SU-DHL-6 (cell line): ENCODE measurements around the gene BICD1.

ENCODE experiments used
- H2AFZ ChIP-seq: fragments of 200-600 bp; sonication (generic); 2 replicates; pipeline ENCODE4 v1.6.1; 2014; ENCODE audit warnings: low read depth, mild to moderate bottlenecking, moderate library complexity, mixed read lengths, antibody characterized with exemption, low read length; ENCODE audit not compliant: severe bottlenecking
- H3F3A ChIP-seq: fragments of 200-600 bp; shearing (Covaris generic); 2 replicates; pipeline ENCODE4 v1.6.0; 2016; ENCODE audit warnings: antibody characterized with exemption, mild to moderate bottlenecking; ENCODE audit not compliant: insufficient read depth
- H3K27ac ChIP-seq: fragments of 200-600 bp; sonication (generic); 2 replicates; pipeline ENCODE4 v1.5.1; 2016; ENCODE audit warnings: low read depth, mild to moderate bottlenecking, low read length, moderate library complexity, mixed read lengths
- H3K27me3 ChIP-seq: fragments of 200-600 bp; sonication (generic), shearing (Covaris generic); 2 replicates; pipeline ENCODE4 v1.6.0; 2014; ENCODE audit warnings: mild to moderate bottlenecking, low read length
- H3K36me3 ChIP-seq: fragments of 200-600 bp; sonication (generic); 2 replicates; pipeline ENCODE4 v1.6.1; 2014; ENCODE audit warnings: mild to moderate bottlenecking, low read length, mixed read lengths
- H3K4me2 ChIP-seq: fragments of 300-600, 200-600 bp; shearing (Covaris generic), sonication (generic); 2 replicates; pipeline ENCODE4 v1.6.0; 2014; ENCODE audit warnings: low read length, low read depth, mild to moderate bottlenecking; ENCODE audit not compliant: poor library complexity, severe bottlenecking
- H3K4me3 ChIP-seq: fragments of 200-600 bp; sonication (generic); 2 replicates; pipeline ENCODE4 v1.5.1; 2014; ENCODE audit warnings: antibody characterized with exemption, low read length, mild to moderate bottlenecking, mixed read lengths; ENCODE audit not compliant: insufficient read depth, poor library complexity, severe bottlenecking
- H3K79me2 ChIP-seq: fragments of 200-600 bp; sonication (generic); 2 replicates; pipeline ENCODE4 v1.6.1; 2014; ENCODE audit warnings: mild to moderate bottlenecking, low read length, moderate library complexity; ENCODE audit not compliant: insufficient read depth
- H3K9ac ChIP-seq: fragments of 200-600 bp; sonication (generic); 2 replicates; pipeline ENCODE4 v1.7.0; 2014; ENCODE audit warnings: mild to moderate bottlenecking, low read length
- H3K9me2 ChIP-seq: fragments of 200-600 bp; sonication (generic); replicated peaks from 2 replicates; pipeline ENCODE4 v1.6.1; 2014; ENCODE audit warnings: low read length; ENCODE audit not compliant: insufficient read depth
- H3K9me3 ChIP-seq: fragments of 200-600 bp; sonication (generic); 2 replicates; pipeline ENCODE4 v1.6.1; 2014; ENCODE audit warnings: low read length, mixed read lengths; ENCODE audit not compliant: insufficient read depth
- H4K20me1 ChIP-seq: fragments of 200-600 bp; sonication (generic); 2 replicates; pipeline ENCODE4 v1.6.1; 2014; ENCODE audit warnings: low read depth, mild to moderate bottlenecking, antibody characterized with exemption, low read length, moderate library complexity, mixed read lengths
- EZH2phosphoT487 ChIP-seq: fragments of 200-600 bp; sonication (generic), shearing (Covaris generic); conservative IDR thresholded peaks from 2 replicates; pipeline ENCODE4 v1.6.1; 2018; ENCODE audit warnings: mild to moderate bottlenecking, antibody characterized with exemption, low read length, moderate library complexity, mixed read lengths
- TF ChIP-seq, protein P1 (sequence below): fragments of 200-600 bp; sonication (generic); IDR thresholded peaks from one replicate; pipeline ENCODE4 v1.5.1; 2017; ENCODE audit warnings: antibody characterized with exemption, mild to moderate bottlenecking, low read length, moderate library complexity; ENCODE audit not compliant: insufficient read depth, poor library complexity, severe bottlenecking

The BICD1 gene

DNA sequence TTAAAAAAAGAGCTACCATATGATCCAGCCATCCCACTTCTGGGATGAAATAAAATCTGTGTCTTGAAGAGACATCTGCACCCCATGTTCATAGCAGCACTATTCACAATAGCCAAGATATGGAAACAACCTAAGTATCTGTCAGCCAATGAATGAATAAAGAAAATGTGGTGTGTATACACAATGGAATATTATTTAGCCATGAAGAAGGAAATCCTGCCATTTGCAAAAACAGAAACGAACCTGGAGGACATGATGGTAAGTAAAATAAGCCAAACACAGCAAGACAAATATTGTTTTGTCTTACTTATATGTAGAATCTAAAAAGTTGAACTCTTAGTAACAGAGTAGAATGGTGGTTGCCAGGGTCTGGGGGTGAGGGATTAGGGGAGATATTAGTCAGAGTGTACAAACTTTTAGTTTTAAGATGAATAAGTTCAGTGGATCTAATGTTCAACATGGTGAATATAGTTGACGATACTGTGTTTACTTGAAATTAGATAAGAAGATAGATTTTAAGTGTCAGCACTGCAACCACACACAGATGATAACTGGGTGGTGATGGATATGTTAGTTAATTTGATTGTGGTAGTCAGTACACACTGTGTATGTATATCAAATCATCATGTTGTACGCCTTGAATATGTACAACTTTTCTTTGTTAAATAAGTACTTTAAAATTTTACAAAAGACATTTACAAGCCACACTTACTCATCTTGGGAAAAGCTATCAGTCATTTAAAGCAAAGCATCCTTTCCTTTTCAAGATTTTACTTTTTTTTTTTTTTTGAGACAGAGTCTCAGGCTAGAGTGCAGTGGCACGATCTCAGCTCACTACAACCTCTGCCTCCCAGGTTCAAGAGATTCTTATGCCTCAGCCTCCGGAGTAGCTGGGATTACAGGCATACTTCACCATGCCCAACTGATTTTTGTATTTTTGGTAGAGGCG is 89.9 kb downstream of the BICD1 start:
- Histone ChIP-seq H3K9me3 (no peaks in the 10 kb centered on the region), H3K36me3 (peaks cover 5% of the 10 kb centered on the region), H2AFZ (no peak overlapping the region), H3F3A (peaks cover 4% of the 10 kb centered on the region), H3K27me3 (no peaks in the 10 kb centered on the region), H4K20me1 (no peaks in the 10 kb centered on the region), H3K9me2 (no peaks in the 10 kb centered on the region), H3K4me2 (no peak overlapping the region), H3K79me2 (no peaks in the 10 kb centered on the region), H3K4me3 (no peak overlapping the region), H3K27ac (no peak overlapping the region), H3K9ac (no peak overlapping the region)
- no peak for TF ChIP-seq EZH2phosphoT487
- TF ChIP-seq, protein P1, sequence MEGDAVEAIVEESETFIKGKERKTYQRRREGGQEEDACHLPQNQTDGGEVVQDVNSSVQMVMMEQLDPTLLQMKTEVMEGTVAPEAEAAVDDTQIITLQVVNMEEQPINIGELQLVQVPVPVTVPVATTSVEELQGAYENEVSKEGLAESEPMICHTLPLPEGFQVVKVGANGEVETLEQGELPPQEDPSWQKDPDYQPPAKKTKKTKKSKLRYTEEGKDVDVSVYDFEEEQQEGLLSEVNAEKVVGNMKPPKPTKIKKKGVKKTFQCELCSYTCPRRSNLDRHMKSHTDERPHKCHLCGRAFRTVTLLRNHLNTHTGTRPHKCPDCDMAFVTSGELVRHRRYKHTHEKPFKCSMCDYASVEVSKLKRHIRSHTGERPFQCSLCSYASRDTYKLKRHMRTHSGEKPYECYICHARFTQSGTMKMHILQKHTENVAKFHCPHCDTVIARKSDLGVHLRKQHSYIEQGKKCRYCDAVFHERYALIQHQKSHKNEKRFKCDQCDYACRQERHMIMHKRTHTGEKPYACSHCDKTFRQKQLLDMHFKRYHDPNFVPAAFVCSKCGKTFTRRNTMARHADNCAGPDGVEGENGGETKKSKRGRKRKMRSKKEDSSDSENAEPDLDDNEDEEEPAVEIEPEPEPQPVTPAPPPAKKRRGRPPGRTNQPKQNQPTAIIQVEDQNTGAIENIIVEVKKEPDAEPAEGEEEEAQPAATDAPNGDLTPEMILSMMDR, result no peak

DNA sequence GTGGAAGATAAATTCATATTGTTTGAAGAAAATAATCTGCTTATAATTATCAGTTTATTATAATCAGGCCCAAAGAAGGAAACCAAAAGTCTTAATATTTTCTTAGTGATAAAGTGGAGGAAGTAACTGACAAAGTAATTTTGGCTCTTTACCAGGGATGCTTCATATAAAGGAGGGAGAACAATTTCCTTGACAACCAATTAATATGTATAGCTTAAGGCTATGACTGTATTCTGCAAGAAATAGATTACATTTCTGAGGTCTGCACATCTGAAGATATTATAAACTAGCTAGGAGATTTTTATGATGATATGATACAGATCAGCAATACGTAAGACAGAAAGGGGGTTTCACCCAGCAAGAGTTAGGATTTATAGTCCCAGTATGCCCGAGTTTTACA is 90.8 kb downstream of the BICD1 start:
- TF ChIP-seq, protein P1, result no peak
- no peak for TF ChIP-seq EZH2phosphoT487
- no peaks in the 10 kb centered on the region for H3K79me2 ChIP-seq
- H3K36me3 ChIP-seq, result peaks cover 5% of the 10 kb centered on the region
- no peak overlapping the region for H2AFZ ChIP-seq
- H3K9me3 ChIP-seq, result no peaks in the 10 kb centered on the region
- H3K4me3 ChIP-seq, result no peak overlapping the region
- H3K27ac ChIP-seq, result no peak overlapping the region
- no peaks in the 10 kb centered on the region for H3K27me3 ChIP-seq
- H3K9ac ChIP-seq, result no peak overlapping the region
- H4K20me1 ChIP-seq, result no peaks in the 10 kb centered on the region
- H3K4me2 ChIP-seq, result no peak overlapping the region
- H3F3A ChIP-seq, result peaks cover 4% of the 10 kb centered on the region
- H3K9me2 ChIP-seq, result no peaks in the 10 kb centered on the region

DNA sequence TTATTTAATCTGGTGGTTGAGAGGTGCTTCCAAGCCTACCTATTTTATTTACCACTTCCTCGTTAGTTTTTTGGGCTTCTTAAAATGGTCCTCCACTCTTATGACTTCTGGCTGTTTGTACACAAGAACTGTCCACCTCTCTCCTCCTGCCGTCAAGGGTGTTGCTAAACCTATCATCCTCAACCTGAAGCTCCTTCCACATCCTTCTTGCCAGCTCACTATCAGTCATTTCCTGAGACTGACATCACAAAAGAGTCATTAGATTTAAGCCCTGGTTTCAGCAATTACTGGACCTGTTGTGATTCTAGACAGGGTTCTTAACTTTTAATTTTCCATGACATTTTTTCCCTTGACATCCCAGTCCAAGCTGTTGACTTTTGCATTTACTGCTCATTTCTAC is 91.9 kb downstream of the BICD1 start:
- no peaks in the 10 kb centered on the region for H3K9me2 ChIP-seq
- no peaks in the 10 kb centered on the region for H3K27me3 ChIP-seq
- H4K20me1 ChIP-seq, result no peaks in the 10 kb centered on the region
- H3K36me3 ChIP-seq, result peaks cover 5% of the 10 kb centered on the region
- no peak overlapping the region for H3K4me2 ChIP-seq
- H2AFZ ChIP-seq, result no peak overlapping the region
- no peak overlapping the region for H3K27ac ChIP-seq
- TF ChIP-seq, protein P1, result no peak
- no peak for TF ChIP-seq EZH2phosphoT487
- H3K4me3 ChIP-seq, result no peak overlapping the region
- no peaks in the 10 kb centered on the region for H3K79me2 ChIP-seq
- H3K9ac ChIP-seq, result no peak overlapping the region
- H3K9me3 ChIP-seq, result no peaks in the 10 kb centered on the region
- H3F3A ChIP-seq, result peaks cover 4% of the 10 kb centered on the region
